HG02759 (cell line): ENCODE results near the gene LMO7.

Experiments used
- ATAC-seq: cut with Tn5 transposase; IDR thresholded peaks from one replicate; pipeline ENCODE4 v1.9.1; 2021; ENCODE audit warnings: mild to moderate bottlenecking, moderate library complexity; ENCODE audit not compliant: unreplicated experiment

LMO7 gene

DNA sequence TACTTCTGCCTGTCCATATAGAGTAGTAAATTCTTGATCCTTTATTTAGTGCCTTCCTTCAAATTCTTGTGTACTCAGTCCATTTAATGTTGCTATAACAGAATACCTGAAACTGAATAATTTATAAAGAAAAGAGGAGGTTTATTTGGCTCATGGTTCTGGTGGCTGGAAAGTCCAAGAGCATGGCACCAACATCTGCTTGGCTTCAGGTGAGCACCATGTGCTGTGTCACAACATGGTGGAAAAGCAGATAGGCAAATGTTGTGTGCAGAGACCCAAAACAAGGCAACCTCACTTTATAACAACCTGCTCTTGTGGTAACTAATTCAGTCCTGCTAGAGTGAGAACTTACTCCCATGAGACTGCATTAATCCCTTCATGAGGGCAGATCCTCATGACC, 195.3 kb downstream of the LMO7 start:
- no peak for ATAC-seq

DNA sequence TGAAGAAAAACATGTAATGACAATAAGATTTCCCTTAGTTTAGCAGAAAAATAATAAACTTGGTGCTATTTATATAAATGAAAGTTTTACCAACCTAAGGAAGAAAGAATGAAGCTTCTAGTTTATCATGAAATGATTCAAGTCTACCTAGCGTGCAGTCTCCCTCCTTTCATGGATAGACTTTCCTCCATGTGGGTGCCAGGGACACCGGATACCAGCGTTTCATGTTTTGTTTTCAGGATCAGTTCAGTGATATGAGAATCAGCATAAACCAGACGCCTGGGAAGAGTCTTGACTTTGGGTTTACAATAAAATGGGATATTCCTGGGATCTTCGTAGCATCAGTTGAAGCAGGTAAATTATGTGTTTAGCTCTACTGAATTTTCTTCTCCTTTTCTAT, 196.7 kb downstream of the LMO7 start:
- ATAC-seq, result no peak

DNA sequence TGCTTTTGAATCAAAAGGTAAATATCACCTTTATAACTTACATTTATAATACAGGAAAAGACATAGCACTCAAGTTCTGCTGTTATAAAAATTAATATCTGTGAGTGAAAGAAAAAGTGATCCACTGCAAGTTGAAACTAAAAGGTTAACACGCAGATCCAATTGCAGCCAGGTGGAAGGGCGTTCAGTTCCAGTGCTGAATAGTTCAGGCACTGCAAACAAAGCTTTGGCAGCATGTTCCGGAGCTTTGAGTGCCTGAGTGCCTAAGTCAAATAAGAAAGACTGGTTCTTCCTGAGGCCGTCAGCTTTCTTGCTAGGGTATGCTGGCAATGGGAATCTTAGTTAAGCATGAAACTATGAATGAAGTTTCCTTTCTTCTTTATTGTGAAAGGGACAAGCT, 200.3 kb downstream of the LMO7 start:
- no peak for ATAC-seq

DNA sequence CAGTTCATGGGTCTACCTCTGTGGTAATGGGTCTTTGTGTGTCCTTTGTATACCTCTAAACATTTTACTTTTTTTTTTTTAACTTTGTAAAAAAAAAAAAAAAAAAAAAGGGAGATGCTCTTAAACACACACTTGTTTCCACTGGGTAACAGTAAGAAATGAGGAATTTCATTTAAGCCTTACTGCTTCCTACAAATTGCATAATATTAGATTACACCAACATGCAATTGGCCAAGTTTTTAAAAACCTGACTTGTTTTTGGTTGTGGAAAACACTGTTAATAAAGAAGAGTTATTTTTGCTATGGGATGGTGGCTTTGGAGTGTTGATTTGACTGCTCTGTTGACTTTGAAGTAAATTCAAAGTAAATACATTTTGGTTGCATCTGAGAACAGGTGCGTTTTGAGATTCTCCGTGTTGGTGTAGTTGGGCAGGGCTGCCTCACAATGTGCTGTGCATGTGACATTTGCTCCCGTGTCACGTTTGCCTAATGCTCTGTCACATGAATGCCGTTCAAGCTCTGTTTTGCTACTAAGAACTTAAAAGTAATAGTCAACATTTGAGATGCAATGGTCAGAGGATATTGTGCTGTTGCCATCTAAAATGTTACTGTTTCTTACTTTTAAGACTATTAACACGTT, 202.4 kb downstream of the LMO7 start:
- ATAC-seq, result no peak

DNA sequence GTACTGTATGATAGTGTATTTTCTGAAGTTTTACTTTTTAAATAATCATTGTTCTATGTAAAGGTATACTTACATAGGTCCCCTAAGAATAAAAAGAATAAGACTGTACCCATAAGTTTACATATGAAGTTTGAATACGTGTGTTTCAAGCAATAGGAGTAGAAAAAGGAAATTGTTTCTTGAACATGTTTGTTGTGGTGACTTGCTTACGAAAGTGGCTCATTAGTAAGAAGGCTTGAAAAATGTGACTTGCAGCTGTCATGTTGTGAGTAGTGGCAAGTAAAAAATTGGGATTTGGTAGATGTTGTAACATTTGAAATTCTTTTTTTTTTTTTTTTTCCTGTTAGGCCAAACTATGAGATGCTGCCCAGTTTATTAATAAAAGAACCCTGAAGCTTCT, 203.3 kb downstream of the LMO7 start:
- ATAC-seq, result no peak

DNA sequence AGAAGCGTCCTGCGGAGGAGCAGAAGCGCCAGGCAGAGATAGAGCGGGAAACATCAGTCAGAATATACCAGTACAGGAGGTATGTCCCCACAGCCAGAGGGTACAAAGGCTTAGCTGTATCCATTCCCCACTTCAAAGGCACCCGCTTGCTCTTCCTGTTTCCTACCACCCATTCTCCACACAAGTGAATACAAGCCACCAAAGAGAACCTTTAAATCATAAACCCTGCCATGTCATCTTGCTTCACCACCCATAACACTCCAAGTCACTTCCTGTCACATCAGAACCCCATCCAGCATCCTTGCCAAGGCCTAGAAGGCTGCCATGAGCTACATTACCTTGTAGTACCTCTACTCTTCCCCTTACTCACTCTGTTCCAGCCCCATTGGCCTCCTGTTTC, 205.8 kb downstream of the LMO7 start:
- ATAC-seq, result no peak

GRCh38 chr13:75843074-75843473, 206.9 kb downstream of the LMO7 start:
- ATAC-seq, result no peak

GRCh38 chr13:75843991-75844390, 207.9 kb downstream of the LMO7 start:
- ATAC-seq, result no peak

DNA sequence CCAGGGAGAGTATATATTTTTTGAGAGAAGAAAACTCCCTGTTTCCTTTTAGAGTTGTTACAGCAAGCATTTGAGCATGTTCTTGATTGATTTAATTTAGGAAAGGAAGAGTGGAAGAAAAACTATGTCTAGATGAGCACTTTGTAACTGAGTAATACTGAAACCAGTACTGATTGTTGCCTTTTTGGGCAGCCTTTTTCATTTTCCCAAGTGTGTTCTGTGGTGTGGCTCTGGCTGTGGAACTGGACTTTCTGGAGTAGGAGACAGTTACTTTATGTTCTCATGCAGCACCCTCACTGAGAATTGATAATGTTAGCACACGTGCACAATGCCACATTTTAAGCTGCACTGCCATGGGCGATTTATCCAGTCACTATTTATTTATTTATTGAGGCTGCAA, 211.5 kb downstream of the LMO7 start:
- ATAC-seq, result peak; percentile 67

- no peak for ATAC-seq
Measured at GRCh38 chr13:75850916-75851315, 214.8 kb downstream of the LMO7 start.

DNA sequence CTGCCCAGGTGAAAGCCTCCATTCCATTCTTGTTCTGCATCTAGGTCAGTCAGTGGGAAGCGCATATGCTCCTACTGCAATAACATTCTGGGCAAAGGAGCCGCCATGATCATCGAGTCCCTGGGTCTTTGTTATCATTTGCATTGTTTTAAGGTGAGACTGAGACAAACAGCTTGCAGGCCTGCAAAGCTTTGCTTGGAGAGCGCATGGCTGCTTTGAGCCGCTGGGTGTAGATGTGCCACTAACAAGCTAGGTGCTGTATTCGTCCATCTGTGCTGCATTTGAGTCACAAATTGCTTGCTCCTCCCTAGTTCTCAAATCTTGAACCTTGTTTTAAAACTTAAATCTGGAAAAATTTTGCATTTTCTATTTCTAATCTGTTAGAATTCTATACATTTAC, 219.1 kb downstream of the LMO7 start:
- no peak for ATAC-seq

DNA sequence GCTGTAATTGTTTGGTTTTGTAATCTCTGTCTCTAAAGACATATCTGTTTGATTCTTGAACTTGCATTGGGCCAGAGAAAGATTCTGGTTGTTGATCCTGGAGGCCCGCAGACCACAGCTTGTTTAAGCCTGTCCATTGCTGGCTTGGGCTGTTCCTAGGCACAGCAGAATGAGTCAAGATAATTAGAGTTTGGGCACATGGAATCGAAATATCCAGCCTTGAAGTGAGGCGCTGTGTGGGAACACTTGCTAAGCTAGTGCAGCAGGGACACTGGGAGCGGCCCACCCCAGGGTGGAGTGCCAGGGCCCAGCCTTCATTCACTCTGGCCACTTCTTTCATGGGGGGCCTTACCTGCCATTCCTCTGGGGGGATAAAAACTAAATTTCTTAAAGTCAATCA, 219.7 kb downstream of the LMO7 start:
- ATAC-seq, result no peak

DNA sequence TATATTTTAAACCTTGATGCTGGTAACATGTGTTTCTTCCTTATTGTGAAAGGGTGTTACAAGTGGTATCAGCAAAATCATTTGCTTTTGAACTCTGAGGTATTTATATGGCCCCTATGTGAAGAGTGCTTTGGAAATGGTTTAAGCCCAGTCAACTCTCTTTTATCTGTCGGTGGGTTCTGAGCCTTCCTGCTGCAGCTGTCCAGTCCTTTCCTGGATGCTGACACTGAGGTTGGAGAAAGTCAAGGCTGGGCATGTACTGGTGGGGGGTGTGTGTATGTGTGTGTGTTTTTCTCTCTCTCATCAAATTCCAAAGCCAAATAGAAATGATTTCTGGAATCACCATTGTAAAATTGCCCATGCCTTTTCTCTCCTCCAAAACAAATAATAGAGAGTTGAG, 221.2 kb downstream of the LMO7 start:
- ATAC-seq, result no peak

- no peak for ATAC-seq
Measured at GRCh38 chr13:75860935-75861334, 224.8 kb downstream of the LMO7 start.

GRCh38 chr13:75861786-75862185, 225.7 kb downstream of the LMO7 start:
- ATAC-seq, result no peak

- ATAC-seq, result no peak
Measured at GRCh38 chr13:75864718-75865117, 228.6 kb downstream of the LMO7 start.

DNA sequence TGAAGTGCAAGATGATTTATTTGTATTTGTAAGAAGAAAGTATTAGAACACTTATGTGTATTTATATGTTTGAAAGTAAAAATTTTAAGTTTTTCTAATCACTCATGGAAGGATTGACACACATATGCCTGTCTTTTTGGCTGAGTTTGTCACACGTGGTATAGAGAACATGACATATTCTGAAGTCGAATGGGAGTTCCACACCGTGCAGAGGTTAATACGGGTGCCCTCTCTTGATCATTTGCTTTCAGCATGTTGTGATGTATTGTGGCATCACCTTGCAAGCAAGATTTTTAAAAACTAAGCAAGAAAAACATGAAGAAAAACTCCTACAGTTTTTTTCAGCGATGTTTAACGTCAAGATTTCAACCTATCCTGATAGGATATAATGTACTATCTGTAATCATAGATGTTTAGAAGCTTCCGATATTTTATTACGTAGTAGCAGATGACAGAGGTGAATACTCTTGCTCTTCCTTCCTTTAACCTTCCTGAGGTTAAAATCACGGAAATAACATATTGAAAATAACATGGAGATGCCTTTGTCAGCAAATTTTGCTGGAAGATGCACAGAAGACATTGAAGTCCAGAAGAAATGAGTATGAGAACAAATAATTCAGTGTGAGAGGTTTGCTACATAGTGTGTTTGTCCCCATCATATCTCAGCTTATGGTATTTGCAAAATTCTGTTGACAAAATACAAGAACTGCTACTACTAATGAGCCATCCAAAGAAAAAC, 231.4 kb downstream of the LMO7 start:
- ATAC-seq, result no peak

DNA sequence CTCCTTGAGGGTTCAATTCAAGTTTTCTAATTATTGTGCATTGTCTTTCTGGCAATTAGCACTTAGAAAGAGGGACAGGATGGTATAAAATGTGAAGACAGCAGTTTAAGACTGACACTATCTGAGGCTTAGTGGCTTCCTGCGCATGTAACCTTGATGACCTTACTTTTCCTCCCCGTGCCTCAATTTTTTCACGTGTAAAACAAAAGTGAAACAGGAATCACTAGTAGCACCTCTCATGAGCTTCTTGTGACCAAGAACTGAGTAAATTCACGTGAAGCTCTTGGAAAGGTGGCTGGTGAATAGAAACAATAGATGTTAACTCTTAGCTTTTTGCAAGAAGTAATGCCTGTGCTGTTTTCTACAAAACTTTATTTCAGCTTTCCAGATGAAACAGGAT, 233.9 kb downstream of the LMO7 start:
- ATAC-seq, result no peak

DNA sequence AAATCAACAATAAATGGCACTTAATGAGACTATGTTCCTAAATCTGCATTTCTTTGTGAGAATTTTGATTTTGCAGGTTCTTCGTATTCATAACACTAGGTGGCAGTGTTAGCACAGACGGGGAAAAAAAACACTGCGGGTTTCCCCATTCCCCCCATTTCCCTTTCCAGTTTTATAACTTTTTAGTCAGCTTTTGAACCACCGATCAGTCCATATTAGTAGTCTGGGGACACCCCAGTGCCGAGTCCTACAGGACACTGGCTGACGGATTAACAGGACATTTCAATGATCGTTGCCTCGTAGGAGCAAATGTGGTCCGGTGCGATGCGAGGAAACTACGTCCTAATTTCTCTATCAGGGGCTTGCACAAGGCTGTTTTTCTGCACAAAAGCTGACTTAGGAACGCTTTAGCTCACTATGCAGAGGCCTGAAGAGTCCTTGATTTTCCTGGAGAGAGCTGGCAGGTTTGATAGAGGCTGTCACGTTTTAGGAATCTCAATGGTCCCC, 234.3 kb downstream of the LMO7 start:
- no peak for ATAC-seq

- no peak for ATAC-seq
Measured at GRCh38 chr13:75871059-75871458, 234.9 kb downstream of the LMO7 start.

DNA sequence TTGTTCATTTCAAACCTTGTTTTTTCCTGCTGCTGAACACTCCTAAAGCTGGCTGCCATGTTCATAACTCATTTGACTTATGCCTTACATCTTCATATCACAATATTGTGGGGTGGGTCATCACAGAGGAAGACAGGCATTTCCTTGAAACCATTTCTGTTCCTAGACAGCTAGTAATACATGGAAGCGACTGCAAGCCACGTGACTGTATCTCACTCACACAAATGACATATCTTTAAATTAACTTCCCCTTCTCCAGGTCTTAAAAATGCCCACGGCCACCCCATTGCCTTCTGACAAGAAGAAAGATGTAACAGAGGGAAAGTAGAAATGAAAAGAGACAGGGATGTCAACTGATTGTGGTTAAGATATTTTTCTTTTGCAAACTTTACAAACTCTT, 236.8 kb downstream of the LMO7 start:
- no peak for ATAC-seq

DNA sequence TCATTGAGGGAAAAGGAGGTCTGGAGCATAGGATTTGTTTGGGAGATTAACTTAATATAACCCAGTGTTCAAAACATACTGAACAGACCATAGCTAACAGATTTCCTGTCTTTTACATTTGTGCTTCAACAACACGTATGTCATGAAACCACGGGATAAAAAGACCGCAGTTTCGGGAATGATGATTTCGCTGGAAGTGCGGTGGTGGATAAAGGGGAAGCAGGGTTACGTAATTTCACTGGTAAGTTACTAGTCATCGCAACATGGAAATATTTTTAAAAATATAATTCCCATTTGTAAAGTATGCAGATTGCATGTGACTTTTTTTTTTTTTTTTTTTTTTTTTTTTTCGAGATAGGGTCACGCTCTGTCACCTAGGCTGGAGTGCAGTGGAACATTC, 237.4 kb downstream of the LMO7 start:
- no peak for ATAC-seq

DNA sequence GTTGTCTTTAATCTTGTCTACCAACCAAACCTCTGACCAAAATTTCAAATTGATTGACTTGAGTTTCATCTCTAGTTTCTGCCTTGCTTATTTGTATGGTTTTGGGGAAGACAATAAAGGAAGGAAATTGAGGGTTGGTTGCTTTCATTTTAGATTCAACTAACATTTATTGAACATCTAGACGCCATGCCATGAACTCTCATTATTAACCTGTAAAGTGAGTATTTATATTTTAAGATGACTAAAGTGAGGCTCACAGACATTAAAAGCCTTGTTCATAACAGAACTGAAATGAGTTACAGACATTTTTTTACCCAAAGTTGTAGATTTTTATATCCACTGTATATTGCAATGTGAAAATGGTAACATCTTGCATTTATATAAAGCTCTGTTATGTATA, 239.3 kb downstream of the LMO7 start:
- no peak for ATAC-seq
